ENCODE data around the gene LPAR5. TPM values are rescaled to one million over a fixed set of nuclear protein-coding genes. Genes with fewer than 3 reads are reported as not detected.
A peak's percentile ranks its signal among the peaks of the same experiment; 100 is the strongest.

The LPAR5 gene
- total and polyA plus RNA-seq, 2 of the 13 experiments (the other 11 are each of a cell fraction or from before 2014, with no cell fraction given) = 0.09 to 0.32 TPM

DNA sequence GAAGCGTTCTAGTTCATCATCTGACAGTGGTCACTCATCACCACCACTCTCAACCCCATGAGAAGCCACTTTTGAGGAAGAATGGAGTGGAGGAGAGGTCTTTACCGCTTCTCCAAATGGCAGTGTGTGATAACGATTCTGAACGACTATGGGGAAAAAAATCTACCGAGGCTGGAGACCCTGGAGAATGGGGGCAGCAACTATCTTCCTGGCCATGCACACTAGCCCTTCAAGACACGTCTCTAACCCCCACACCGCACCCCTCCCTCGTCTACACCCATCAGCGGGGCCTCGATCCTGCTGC, 26.8 kb upstream of the LPAR5 start:
- FAIRE-seq = no peak
- no peak for DNase-seq (ENCODE audit: low spot score)
- ChIA-PET POLR2A (no interaction called here), CTCF (ENCODE audit: low intra/inter-chr PET ratio, low total read pairs) (no interaction called here)
- Histone ChIP-seq H3K36me3 (replicated peaks in 1 of 2; ENCODE audit: control insufficient read depth in 1 of 2, insufficient read depth in 2 of 2, low read length in 2 of 2) (peaks cover 1 to 8% of the 10 kb centered on the region in 2 experiments; a peak in 4 of 5 replicates), H3K4me1 (ENCODE audit: insufficient read depth, low read length) (peaks cover 18% of the 10 kb centered on the region), H3K4me3 (replicated peaks in 1 of 3; ENCODE audit: insufficient read depth in 1 of 3, low read depth in 2 of 3, low read length in 3 of 3) (peak overlapping the region; percentile 77 to 92 (median 87)), H3K79me2 (ENCODE audit: insufficient read depth, low read length) (peaks cover 7% of the 10 kb centered on the region), H2AFZ (ENCODE audit: low read length) (peak overlapping the region; percentile 48), H3K9ac (ENCODE audit: insufficient read depth, low read depth, low read length) (peak overlapping the region; percentile 81), H3K27ac (ENCODE audit: extremely low read length, insufficient read depth, low read length) (peak overlapping the region; percentile 48), H3K4me2 (ENCODE audit: low read depth, low read length) (peak overlapping the region; percentile 73), H3K27me3 (ENCODE audit: control insufficient read depth in 1 of 2, insufficient read depth in 2 of 2, low read length in 2 of 2) (no peaks in the 10 kb centered on the region; a peak in 1 of 5 replicates), H4K20me1 (ENCODE audit: insufficient read depth, low read length) (no peaks in the 10 kb centered on the region), H3K9me3 (ENCODE audit: low read length) (no peaks in the 10 kb centered on the region)
- WGBS (ENCODE audit: low lambda C conversion rate) = 0% methylated on average over 9 of the region's 10 CpGs
- peak; percentile 55 for ATAC-seq
- TSS peak; percentile 66 for BruUV-seq (replicated peaks)
- intact Hi-C loops (cut with micrococcal nuclease; ENCODE audit: unreplicated experiment) = loop anchor here (2.0 kb wide), 1 partner anchor 46 kb away; no protein-coding TSS in a partner anchor
- in situ Hi-C loops (cut with HindIII; ENCODE audit: extremely low pct_ligation_motif_present, low pct_unique_long_range_greater_than_20kb) = loop anchor here (5.0 kb wide), 1 partner anchor 35 kb away; no protein-coding TSS in a partner anchor
- TF ChIP-seq POLR2A (IDR thresholded peaks at IDR 0.05; ENCODE audit: insufficient read depth in 1 of 2, low read depth in 2 of 2, low read length in 2 of 2) (0 out of 4 replicates have a peak, but pooled peaks of 1 of the 2 experiments have one; percentile 15), ZNF10 (CRISPR knock-in tag; IDR thresholded peaks at IDR 0.05; ENCODE audit: borderline replicate concordance, low read depth) (no peak), KDM4B (CRISPR knock-in tag; IDR thresholded peaks at IDR 0.05) (no peak), ZBTB7A (CRISPR knock-in tag; IDR thresholded peaks at IDR 0.05) (no peak), RBAK (CRISPR knock-in tag; IDR thresholded peaks at IDR 0.05) (no peak), ZNF224 (CRISPR knock-in tag; IDR thresholded peaks at IDR 0.05) (no peak), RARA (CRISPR knock-in tag; IDR thresholded peaks at IDR 0.05) (no peak), PHF21A (CRISPR knock-in tag; IDR thresholded peaks at IDR 0.05) (no peak), GABPB1 (CRISPR knock-in tag; IDR thresholded peaks at IDR 0.05) (no peak)
- TF ChIP-seq, protein P1, sequence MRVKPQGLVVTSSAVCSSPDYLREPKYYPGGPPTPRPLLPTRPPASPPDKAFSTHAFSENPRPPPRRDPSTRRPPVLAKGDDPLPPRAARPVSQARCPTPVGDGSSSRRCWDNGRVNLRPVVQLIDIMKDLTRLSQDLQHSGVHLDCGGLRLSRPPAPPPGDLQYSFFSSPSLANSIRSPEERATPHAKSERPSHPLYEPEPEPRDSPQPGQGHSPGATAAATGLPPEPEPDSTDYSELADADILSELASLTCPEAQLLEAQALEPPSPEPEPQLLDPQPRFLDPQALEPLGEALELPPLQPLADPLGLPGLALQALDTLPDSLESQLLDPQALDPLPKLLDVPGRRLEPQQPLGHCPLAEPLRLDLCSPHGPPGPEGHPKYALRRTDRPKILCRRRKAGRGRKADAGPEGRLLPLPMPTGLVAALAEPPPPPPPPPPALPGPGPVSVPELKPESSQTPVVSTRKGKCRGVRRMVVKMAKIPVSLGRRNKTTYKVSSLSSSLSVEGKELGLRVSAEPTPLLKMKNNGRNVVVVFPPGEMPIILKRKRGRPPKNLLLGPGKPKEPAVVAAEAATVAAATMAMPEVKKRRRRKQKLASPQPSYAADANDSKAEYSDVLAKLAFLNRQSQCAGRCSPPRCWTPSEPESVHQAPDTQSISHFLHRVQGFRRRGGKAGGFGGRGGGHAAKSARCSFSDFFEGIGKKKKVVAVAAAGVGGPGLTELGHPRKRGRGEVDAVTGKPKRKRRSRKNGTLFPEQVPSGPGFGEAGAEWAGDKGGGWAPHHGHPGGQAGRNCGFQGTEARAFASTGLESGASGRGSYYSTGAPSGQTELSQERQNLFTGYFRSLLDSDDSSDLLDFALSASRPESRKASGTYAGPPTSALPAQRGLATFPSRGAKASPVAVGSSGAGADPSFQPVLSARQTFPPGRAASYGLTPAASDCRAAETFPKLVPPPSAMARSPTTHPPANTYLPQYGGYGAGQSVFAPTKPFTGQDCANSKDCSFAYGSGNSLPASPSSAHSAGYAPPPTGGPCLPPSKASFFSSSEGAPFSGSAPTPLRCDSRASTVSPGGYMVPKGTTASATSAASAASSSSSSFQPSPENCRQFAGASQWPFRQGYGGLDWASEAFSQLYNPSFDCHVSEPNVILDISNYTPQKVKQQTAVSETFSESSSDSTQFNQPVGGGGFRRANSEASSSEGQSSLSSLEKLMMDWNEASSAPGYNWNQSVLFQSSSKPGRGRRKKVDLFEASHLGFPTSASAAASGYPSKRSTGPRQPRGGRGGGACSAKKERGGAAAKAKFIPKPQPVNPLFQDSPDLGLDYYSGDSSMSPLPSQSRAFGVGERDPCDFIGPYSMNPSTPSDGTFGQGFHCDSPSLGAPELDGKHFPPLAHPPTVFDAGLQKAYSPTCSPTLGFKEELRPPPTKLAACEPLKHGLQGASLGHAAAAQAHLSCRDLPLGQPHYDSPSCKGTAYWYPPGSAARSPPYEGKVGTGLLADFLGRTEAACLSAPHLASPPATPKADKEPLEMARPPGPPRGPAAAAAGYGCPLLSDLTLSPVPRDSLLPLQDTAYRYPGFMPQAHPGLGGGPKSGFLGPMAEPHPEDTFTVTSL (CRISPR knock-in tag; IDR thresholded peaks at IDR 0.05; ENCODE audit: borderline replicate concordance) = no peak
- TF ChIP-seq, protein P2, sequence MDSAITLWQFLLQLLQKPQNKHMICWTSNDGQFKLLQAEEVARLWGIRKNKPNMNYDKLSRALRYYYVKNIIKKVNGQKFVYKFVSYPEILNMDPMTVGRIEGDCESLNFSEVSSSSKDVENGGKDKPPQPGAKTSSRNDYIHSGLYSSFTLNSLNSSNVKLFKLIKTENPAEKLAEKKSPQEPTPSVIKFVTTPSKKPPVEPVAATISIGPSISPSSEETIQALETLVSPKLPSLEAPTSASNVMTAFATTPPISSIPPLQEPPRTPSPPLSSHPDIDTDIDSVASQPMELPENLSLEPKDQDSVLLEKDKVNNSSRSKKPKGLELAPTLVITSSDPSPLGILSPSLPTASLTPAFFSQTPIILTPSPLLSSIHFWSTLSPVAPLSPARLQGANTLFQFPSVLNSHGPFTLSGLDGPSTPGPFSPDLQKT (CRISPR knock-in tag; IDR thresholded peaks at IDR 0.05; ENCODE audit: borderline replicate concordance) = no peak
- TF ChIP-seq, protein P3, sequence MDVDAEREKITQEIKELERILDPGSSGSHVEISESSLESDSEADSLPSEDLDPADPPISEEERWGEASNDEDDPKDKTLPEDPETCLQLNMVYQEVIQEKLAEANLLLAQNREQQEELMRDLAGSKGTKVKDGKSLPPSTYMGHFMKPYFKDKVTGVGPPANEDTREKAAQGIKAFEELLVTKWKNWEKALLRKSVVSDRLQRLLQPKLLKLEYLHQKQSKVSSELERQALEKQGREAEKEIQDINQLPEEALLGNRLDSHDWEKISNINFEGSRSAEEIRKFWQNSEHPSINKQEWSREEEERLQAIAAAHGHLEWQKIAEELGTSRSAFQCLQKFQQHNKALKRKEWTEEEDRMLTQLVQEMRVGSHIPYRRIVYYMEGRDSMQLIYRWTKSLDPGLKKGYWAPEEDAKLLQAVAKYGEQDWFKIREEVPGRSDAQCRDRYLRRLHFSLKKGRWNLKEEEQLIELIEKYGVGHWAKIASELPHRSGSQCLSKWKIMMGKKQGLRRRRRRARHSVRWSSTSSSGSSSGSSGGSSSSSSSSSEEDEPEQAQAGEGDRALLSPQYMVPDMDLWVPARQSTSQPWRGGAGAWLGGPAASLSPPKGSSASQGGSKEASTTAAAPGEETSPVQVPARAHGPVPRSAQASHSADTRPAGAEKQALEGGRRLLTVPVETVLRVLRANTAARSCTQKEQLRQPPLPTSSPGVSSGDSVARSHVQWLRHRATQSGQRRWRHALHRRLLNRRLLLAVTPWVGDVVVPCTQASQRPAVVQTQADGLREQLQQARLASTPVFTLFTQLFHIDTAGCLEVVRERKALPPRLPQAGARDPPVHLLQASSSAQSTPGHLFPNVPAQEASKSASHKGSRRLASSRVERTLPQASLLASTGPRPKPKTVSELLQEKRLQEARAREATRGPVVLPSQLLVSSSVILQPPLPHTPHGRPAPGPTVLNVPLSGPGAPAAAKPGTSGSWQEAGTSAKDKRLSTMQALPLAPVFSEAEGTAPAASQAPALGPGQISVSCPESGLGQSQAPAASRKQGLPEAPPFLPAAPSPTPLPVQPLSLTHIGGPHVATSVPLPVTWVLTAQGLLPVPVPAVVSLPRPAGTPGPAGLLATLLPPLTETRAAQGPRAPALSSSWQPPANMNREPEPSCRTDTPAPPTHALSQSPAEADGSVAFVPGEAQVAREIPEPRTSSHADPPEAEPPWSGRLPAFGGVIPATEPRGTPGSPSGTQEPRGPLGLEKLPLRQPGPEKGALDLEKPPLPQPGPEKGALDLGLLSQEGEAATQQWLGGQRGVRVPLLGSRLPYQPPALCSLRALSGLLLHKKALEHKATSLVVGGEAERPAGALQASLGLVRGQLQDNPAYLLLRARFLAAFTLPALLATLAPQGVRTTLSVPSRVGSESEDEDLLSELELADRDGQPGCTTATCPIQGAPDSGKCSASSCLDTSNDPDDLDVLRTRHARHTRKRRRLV (CRISPR knock-in tag; IDR thresholded peaks at IDR 0.05) = 0 out of 2 replicates have a peak, but pooled peaks have one; percentile 21

Data from HepG2 (cell line).